WI38 (cell line): ENCODE results near the gene SMR3B.

Source experiments
- H3K4me3 ChIP-seq: 2 replicates; pipeline ENCODE4 v1.5.1; 2011; ENCODE audit warnings: low read depth, mild to moderate bottlenecking, control low read depth, low read length
- TF ChIP-seq, protein P1 (sequence below): IDR thresholded peaks from 2 replicates; pipeline ENCODE4 v1.5.1; 2012; ENCODE audit warnings: low read depth, mild to moderate bottlenecking, control low read depth, low read length

SMR3B gene

DNA sequence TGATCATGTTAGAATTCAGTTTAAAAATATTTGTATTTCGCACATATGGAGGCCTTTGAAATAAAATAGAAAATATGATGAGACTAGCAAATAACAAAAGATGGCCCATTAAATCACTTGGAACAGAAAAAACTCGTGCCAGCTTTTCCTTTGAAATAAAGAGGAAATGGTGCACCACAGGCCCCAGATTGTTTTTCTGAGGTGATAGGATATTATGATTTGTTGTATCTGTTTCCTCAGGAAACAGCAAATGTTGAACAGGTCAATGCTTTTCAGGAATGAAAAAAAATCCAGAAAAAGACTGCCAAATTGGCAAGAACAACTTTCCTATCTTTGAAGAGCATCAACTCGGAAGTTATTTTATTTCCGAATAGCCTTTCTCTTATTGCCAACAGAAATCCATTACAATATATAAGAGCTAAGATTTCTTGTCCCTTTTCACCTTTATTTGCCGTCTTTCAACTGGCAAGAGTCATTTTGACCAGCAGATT lies at the start of gene SMR3B:
SMR3B (plus strand) TSS at position 441 of the 491 bp plus-strand sequence. CDS start 1,380 bp downstream, outside the sequence.
- TF ChIP-seq, protein P1, sequence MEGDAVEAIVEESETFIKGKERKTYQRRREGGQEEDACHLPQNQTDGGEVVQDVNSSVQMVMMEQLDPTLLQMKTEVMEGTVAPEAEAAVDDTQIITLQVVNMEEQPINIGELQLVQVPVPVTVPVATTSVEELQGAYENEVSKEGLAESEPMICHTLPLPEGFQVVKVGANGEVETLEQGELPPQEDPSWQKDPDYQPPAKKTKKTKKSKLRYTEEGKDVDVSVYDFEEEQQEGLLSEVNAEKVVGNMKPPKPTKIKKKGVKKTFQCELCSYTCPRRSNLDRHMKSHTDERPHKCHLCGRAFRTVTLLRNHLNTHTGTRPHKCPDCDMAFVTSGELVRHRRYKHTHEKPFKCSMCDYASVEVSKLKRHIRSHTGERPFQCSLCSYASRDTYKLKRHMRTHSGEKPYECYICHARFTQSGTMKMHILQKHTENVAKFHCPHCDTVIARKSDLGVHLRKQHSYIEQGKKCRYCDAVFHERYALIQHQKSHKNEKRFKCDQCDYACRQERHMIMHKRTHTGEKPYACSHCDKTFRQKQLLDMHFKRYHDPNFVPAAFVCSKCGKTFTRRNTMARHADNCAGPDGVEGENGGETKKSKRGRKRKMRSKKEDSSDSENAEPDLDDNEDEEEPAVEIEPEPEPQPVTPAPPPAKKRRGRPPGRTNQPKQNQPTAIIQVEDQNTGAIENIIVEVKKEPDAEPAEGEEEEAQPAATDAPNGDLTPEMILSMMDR = no peak
- no peak within 1 kb of the TSS for H3K4me3 ChIP-seq

DNA sequence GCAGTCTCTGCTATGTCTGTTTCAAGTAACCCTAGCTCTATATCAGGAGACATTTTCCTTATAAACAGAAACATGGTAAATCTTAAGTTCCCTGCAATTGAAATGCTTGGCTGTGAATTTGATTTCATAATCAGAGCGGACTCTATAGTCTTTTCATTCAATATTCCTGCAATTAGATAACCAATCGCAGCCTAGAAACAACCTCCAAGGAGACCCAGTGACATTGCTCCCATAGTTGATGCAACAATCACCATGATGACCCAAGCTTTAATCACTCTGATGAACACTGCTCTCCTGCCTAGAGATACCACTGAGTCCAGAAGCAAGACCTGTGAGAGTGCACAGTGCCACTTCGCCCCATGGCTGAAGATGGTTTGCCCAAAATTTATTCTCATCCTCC lies 48.2 kb upstream of the SMR3B start, which contains the start of gene CABS1:
CABS1 (plus strand) TSS at position 301 of the 400 bp plus-strand sequence; CDS start at position 360, 59 bp downstream.
- no peak within 1 kb of the TSS for H3K4me3 ChIP-seq
- TF ChIP-seq, protein P1 = no peak

DNA sequence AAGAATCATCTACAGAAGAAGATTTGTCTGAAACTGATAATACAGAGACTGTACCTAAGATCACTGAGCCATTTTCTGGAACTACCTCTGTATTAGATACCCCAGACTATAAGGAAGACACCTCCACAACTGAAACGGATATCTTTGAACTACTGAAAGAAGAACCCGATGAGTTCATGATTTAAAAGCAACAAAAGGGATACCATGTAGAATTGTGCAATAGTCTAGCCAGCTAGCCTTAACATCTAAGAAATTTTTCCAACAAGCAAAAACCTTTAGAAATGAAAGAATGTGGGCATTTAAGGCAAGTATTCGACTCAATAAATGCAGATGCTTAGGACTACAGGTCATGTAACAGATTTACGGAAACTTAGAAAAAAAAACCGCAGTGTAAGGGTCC lies 46.9 kb upstream of the SMR3B start:
- H3K4me3 ChIP-seq = no peak overlapping the region
- TF ChIP-seq, protein P1 = no peak

DNA sequence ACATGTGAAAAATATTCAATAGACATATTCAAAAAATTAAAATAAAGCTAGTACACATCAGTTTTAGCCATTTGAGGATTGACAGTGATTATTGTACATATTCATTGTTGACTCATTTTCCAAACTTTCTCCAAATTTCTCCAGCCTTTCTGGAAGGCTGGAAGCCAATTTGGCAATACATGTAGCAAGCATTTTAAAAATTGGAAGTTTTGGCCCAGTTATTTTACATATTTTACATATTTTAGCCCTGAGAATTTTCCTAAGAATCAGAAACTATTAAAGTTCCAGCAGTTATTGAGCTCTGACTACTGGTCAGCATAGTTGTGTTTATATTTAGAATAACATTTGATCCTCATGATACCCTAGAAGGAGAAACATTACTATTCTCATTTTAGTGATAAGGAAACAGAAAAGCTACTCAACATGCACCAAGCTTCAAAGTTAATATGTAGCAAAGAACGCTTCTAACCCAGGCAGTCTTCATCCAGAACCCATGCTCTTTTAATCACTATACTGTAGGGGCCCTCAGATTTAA lies 45.0 kb upstream of the SMR3B start:
- H3K4me3 ChIP-seq = no peak overlapping the region
- TF ChIP-seq, protein P1 = no peak

DNA sequence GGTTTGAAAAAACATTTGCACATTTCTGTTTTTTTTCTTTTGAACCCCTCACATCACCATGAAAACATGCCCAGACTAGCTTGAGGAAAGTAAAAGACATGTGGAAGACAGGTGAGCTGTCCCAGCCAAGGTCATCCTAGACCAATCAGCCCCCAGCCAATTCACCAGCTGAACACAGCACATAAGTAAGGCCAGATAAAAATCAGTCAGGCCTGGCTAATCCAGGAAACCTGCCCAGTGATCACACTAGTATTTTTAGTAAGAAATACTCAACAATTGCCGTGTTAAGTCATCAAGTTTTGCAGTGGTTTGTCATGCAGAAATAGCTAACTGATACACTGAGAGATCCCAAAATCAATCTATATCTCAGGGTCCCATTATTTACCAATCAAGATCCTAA lies 26.7 kb upstream of the SMR3B start:
- TF ChIP-seq, protein P1 = no peak
- H3K4me3 ChIP-seq = no peak overlapping the region

DNA sequence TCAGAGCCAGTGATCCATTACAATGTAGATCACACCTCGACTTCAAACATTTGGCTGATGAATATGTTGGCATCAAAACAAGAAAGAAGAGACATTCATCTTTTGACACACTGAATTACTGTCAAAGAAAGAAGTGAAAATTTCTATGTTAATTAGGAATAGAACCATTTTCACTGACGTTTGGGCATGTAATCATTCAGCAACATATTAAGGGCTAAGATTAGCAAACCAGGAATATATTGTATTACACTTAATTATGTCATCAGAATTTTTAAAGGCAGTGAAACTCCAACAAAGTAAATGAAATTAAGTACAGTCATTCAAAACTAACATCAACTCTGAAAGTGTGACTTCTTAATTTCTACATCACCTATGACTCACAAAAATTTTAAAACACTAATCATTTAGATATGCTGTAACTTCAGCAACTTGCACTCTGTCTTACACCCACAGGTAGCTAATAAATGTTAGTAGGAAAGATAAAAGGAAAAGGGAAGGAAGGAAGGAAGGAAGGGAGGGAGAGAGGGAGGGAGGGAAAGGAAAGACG lies 23.7 kb upstream of the SMR3B start:
- no peak overlapping the region for H3K4me3 ChIP-seq
- TF ChIP-seq, protein P1 = no peak

DNA sequence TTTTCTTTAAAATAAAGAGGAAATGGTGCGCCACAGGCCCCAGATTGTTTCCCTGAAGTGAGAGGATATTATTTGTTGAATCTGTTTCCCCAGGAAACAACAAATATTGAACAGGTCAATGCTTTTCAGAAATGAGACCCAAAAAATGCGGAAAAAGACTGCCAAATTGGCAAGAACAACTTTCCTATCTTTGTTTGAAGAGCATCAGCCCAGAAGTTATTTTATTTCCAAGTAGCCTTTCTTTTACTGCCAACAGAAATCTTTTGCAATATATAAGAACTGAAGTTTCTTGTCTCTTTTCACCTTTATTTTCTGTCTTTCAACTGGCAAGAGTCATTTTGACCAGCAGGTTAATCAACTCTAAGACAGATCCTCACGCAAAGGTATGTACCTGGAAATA lies 22.5 kb upstream of the SMR3B start, which contains the start of gene SMR3A:
SMR3A (plus strand) TSS at position 301 of the 400 bp plus-strand sequence. CDS start 1,356 bp downstream, outside the sequence.
- H3K4me3 ChIP-seq = no peak within 1 kb of the TSS
- TF ChIP-seq, protein P1 = no peak
